H1 (cell line): ENCODE measurements around the gene ANKDD1A. TPM values are rescaled to one million over a fixed set of nuclear protein-coding genes. Genes with fewer than 3 reads are reported as not detected.
A peak's percentile ranks its signal among the peaks of the same experiment; 100 is the strongest.

Experiments
- ASH2L ChIP-seq: fragments of 200-600, 300-600 bp; sonication (generic); IDR thresholded peaks from one replicate; pipeline ENCODE4 v1.7.1; 2017; ENCODE audit warnings: low read length
- BACH1 ChIP-seq: IDR thresholded peaks from 2 replicates; pipeline ENCODE4 v1.6.1; 2012; ENCODE audit warnings: low read length, improper control_type of control experiment
- BRCA1 ChIP-seq: IDR thresholded peaks from 2 replicates; pipeline ENCODE4 v1.6.1; 2012; ENCODE audit warnings: low read depth, low read length, improper control_type of control experiment
- CBX5 ChIP-seq: fragments of 300-800, 300-1000 bp; sonication (generic); IDR thresholded peaks from 2 replicates; pipeline ENCODE4 v1.7.1; 2016; ENCODE audit warnings: antibody characterized with exemption, low read length, low read depth
- CREB1 ChIP-seq: IDR thresholded peaks from 2 replicates; pipeline ENCODE4 v1.6.1; 2012; ENCODE audit warnings: inconsistent platforms
- EGR1 ChIP-seq: IDR thresholded peaks from 2 replicates; pipeline ENCODE4 v1.6.1; 2011; ENCODE audit warnings: low read depth, low read length, borderline replicate concordance
- GTF2F1 ChIP-seq: IDR thresholded peaks from 2 replicates; pipeline ENCODE4 v1.6.1; 2012; ENCODE audit warnings: low read depth, low read length, improper control_type of control experiment, borderline replicate concordance
- JUND ChIP-seq: IDR thresholded peaks from 2 replicates; pipeline ENCODE4 v1.6.1; 2011; ENCODE audit warnings: mild to moderate bottlenecking, improper control_type of control experiment, low read length
- KDM1A ChIP-seq: fragments of 200-600, 300-600 bp; sonication (generic); IDR thresholded peaks from 2 replicates; pipeline ENCODE4 v1.7.1; 2016; ENCODE audit warnings: mild to moderate bottlenecking, low read length, borderline replicate concordance
- KDM4A ChIP-seq: IDR thresholded peaks from one replicate; pipeline ENCODE4 v1.7.1; 2012; ENCODE audit warnings: low read depth, mild to moderate bottlenecking, moderate library complexity, low read length, inconsistent platforms; ENCODE audit not compliant: severe bottlenecking
- NANOG ChIP-seq: IDR thresholded peaks from 2 replicates; pipeline ENCODE4 v1.6.1; 2011; ENCODE audit warnings: low read length, low read depth, mild to moderate bottlenecking, inconsistent platforms; ENCODE audit not compliant: insufficient read depth, poor library complexity, severe bottlenecking
- POLR2A ChIP-seq, 2 experiments: IDR thresholded peaks; 1 replicate in 1 of 2; 2 replicates in 1 of 2; pipeline ENCODE4 v1.6.1; 2011; ENCODE audit warnings: low read depth in 2 of 2, low read length in 2 of 2, mild to moderate bottlenecking in 2 of 2; ENCODE audit errors: control extremely low read depth in 1 of 2
- POLR2AphosphoS5 ChIP-seq: IDR thresholded peaks from 2 replicates; pipeline ENCODE4 v1.6.1; 2011; ENCODE audit warnings: low read depth, low read length
- RAD21 ChIP-seq, 2 experiments: IDR thresholded peaks in 1 of 2; conservative IDR thresholded peaks in 1 of 2; 2 replicates each; pipeline ENCODE4 v1.6.1; 2011; ENCODE audit warnings: low read depth in 2 of 2, low read length in 2 of 2, improper control_type of control experiment in 1 of 2, inconsistent platforms in 1 of 2, mild to moderate bottlenecking in 1 of 2, moderate library complexity in 1 of 2
- RXRA ChIP-seq: IDR thresholded peaks from 2 replicates; pipeline ENCODE4 v1.6.1; 2011; ENCODE audit warnings: low read depth, mild to moderate bottlenecking, low read length, moderate library complexity; ENCODE audit not compliant: insufficient read depth
- SIN3A ChIP-seq, 2 experiments: IDR thresholded peaks in 1 of 2; conservative IDR thresholded peaks in 1 of 2; 2 replicates each; pipeline ENCODE4 v1.6.1; 2011 to 2012; ENCODE audit warnings: low read length in 2 of 2, improper control_type of control experiment in 1 of 2, low read depth in 1 of 2, mild to moderate bottlenecking in 1 of 2
- SIX5 ChIP-seq: IDR thresholded peaks from 2 replicates; pipeline ENCODE4 v1.6.1; 2011; ENCODE audit warnings: mild to moderate bottlenecking, low read depth, low read length
- SP1 ChIP-seq: IDR thresholded peaks from 2 replicates; pipeline ENCODE4 v1.6.1; 2011; ENCODE audit warnings: low read depth, low read length
- SP2 ChIP-seq: IDR thresholded peaks from 2 replicates; pipeline ENCODE4 v1.6.1; 2012; ENCODE audit warnings: mild to moderate bottlenecking, low read length, inconsistent platforms
- SRF ChIP-seq: IDR thresholded peaks from 2 replicates; pipeline ENCODE4 v1.6.1; 2011; ENCODE audit warnings: mild to moderate bottlenecking, low read depth, low read length, moderate library complexity
- SUZ12 ChIP-seq: fragments of 200-600 bp; sonication (generic); IDR thresholded peaks from 2 replicates; pipeline ENCODE4 v1.6.1; 2012; ENCODE audit warnings: mild to moderate bottlenecking, inconsistent platforms, low read length, moderate library complexity, mixed read lengths
- TAF1 ChIP-seq: IDR thresholded peaks from 2 replicates; pipeline ENCODE4 v1.6.1; 2011; ENCODE audit warnings: mild to moderate bottlenecking, low read depth, low read length
- TBP ChIP-seq: IDR thresholded peaks from 2 replicates; pipeline ENCODE4 v1.6.1; 2011; ENCODE audit warnings: low read depth, low read length, improper control_type of control experiment
- polyA plus RNA-seq, 7 experiments: library from polyadenylated mRNA; depleted of rRNA in 3 of 7; stranded (reverse) in 5 of 7; unstranded in 2 of 7; fragments of >200 nt in 5 of 7; fragments of 200-250 nt in 2 of 7; gene quantifications; 1 replicate in 5 of 7; 2 replicates in 1 of 7; 4 replicates in 1 of 7; pipeline versions ENCODE4 v1.2.1 to v1.2.3, GENCODE V29; 2011 to 2013; ENCODE audit warnings: missing spikeins in 2 of 7, mixed read lengths in 2 of 7
- total RNA-seq: library from RNA; stranded (reverse); fragmentation: NEBNext Ultra II Directional; extraction: Animal tissue kit (Norgen Biotek cat#: 25700); gene quantifications from 2 replicates; pipeline ENCODE4 v1.2.1, GENCODE V29; 2021
- TF ChIP-seq, protein P1 (sequence below): IDR thresholded peaks from 2 replicates; pipeline ENCODE4 v1.6.1; 2011; ENCODE audit warnings: low read length, improper control_type of control experiment

The ANKDD1A gene
- total and polyA plus RNA-seq, 2 of the 8 experiments (the other 6 are each of a cell fraction or from before 2014, with no cell fraction given): 4.1 to 5.0 TPM

DNA sequence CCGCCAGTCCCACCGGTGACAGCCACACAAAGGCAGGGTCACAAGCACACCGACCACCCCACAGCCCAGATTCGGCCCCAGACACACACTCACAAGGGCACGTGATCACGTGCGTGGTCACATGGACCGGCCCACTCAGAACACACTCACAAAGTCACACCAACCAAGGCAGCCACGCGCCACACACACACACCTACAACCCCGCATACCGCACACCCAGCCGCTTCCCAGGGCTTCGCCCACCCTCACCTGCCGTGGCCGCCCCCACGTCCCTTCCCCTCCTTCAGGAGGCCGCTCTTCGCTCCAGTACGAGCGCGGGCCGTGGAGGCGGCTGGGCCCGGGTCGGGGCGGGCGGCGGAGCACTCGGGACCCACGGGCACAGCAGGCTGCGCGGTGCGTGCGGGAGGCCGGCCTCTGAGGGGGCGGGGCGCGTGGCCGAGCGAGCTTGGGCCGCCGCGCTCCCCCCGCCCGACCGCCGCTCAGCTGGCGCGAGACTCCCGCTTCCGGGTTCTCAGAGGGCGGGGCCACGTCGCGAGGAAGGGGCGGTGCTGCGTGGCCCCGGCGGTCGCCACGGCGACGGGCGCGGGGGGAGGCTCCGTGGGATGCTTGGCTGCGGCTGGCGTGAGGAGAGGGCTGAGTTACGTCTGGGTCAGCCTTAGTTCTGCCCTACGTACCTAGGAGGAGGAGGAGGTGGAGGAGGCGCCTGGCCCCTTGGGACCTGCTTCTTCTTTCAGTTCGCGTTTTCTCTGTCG is 77.9 kb downstream of the ANKDD1A start, which contains the start of gene SPG21 (continued):
- TF ChIP-seq GTF2F1: no peak
- no peak for TF ChIP-seq CBX5
- peak; percentile 21 for TF ChIP-seq ASH2L
- no peak for TF ChIP-seq RXRA
- 0 out of 3 replicates have a peak, but pooled peaks of 1 of the 2 experiments have one; percentile 48 for TF ChIP-seq POLR2A (IDR thresholded peaks at IDR 0.05; ENCODE audit: control extremely low read depth in 1 of 2, low read depth in 2 of 2, low read length in 2 of 2)
- no peak for TF ChIP-seq KDM1A
- peak; percentile 95 for TF ChIP-seq BACH1
- no peak for TF ChIP-seq EGR1
- peak; percentile 37; the same call in 1 of the 2 replicates for TF ChIP-seq POLR2AphosphoS5
- TF ChIP-seq JUND: no peak
- TF ChIP-seq SIX5: no peak
- peak; percentile 44; the same call in 1 of the 2 replicates for TF ChIP-seq CREB1
- TF ChIP-seq, protein P1, sequence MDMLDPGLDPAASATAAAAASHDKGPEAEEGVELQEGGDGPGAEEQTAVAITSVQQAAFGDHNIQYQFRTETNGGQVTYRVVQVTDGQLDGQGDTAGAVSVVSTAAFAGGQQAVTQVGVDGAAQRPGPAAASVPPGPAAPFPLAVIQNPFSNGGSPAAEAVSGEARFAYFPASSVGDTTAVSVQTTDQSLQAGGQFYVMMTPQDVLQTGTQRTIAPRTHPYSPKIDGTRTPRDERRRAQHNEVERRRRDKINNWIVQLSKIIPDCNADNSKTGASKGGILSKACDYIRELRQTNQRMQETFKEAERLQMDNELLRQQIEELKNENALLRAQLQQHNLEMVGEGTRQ: peak; percentile 83
- TF ChIP-seq KDM4A: no peak
- peak; percentile 47 for TF ChIP-seq TAF1
- TF ChIP-seq SRF: no peak
- peak; percentile 69; the same call in 1 of the 2 replicates for TF ChIP-seq SUZ12
- TF ChIP-seq SP2: no peak
- TF ChIP-seq TBP: peak; percentile 60; the same call in 1 of the 2 replicates
- TF ChIP-seq SIN3A (conservative IDR thresholded peaks at IDR 0.05 in 1 of 2, IDR thresholded peaks at IDR 0.05 in 1 of 2; ENCODE audit: low read depth in 1 of 2, low read length in 2 of 2): peak; percentile 84 to 86; a peak in 2 of 4 replicates
- no peak for TF ChIP-seq NANOG
- TF ChIP-seq RAD21 (IDR thresholded peaks at IDR 0.05 in 1 of 2, conservative IDR thresholded peaks at IDR 0.05 in 1 of 2; ENCODE audit: low read depth in 2 of 2, low read length in 2 of 2): no peak
- TF ChIP-seq BRCA1: 0 out of 2 replicates have a peak, but pooled peaks have one; percentile 17
- no peak for TF ChIP-seq SP1
